Hepatocyte (in vitro differentiated cells): ENCODE results near the gene MFAP5. TPM values are rescaled to one million over a fixed set of nuclear protein-coding genes. Genes with fewer than 3 reads are reported as not detected.

Experiments
- DNase-seq: peaks from one replicate; pipeline ENCODE4 v3.0.0-alpha.2; 2016; ENCODE audit warnings: low spot score
- H2AFZ ChIP-seq: fragments of 200-600 bp; sonication (generic); 2 replicates; pipeline ENCODE4 v1.6.0; 2016; ENCODE audit warnings: antibody characterized with exemption, mild to moderate bottlenecking
- H3K27ac ChIP-seq: fragments of 200-600 bp; sonication (generic); 2 replicates; pipeline ENCODE4 v1.5.1; 2016; ENCODE audit warnings: mild to moderate bottlenecking
- H3K27me3 ChIP-seq: fragments of 200-600 bp; sonication (generic); 2 replicates; pipeline ENCODE4 v1.6.1; 2016
- H3K36me3 ChIP-seq: fragments of 200-600 bp; sonication (generic); replicated peaks from 2 replicates; pipeline ENCODE4 v1.5.1; 2016; ENCODE audit warnings: low read depth; ENCODE audit not compliant: insufficient read depth
- H3K4me1 ChIP-seq: fragments of 200-600 bp; sonication (generic); 2 replicates; pipeline ENCODE4 v1.5.1; 2016; ENCODE audit warnings: mild to moderate bottlenecking, moderate library complexity; ENCODE audit not compliant: insufficient read depth
- H3K4me2 ChIP-seq: fragments of 200-600 bp; sonication (generic); 2 replicates; pipeline ENCODE4 v1.6.0; 2016
- H3K4me3 ChIP-seq: fragments of 200-600 bp; sonication (generic); 2 replicates; pipeline ENCODE4 v1.5.1; 2016; ENCODE audit warnings: mild to moderate bottlenecking
- H3K79me2 ChIP-seq: fragments of 200-600 bp; sonication (generic); 2 replicates; pipeline ENCODE4 v1.6.0; 2017; ENCODE audit warnings: mild to moderate bottlenecking
- H3K9me2 ChIP-seq: fragments of 200-600 bp; sonication (generic); replicated peaks from 2 replicates; pipeline ENCODE4 v1.6.0; 2017; ENCODE audit warnings: mild to moderate bottlenecking; ENCODE audit not compliant: insufficient read depth
- H3K9me3 ChIP-seq: fragments of 200-600 bp; sonication (generic); 2 replicates; pipeline ENCODE4 v1.5.1; 2016; ENCODE audit warnings: low read depth, mild to moderate bottlenecking
- H4K20me1 ChIP-seq: fragments of 200-600 bp; sonication (generic); 2 replicates; pipeline ENCODE4 v1.6.0; 2016; ENCODE audit warnings: mild to moderate bottlenecking; ENCODE audit not compliant: insufficient read depth, poor library complexity, severe bottlenecking
- CTCF ChIP-seq: fragments of 200-600 bp; sonication (generic); IDR thresholded peaks from 2 replicates; pipeline ENCODE4 v1.5.1; 2016; ENCODE audit warnings: antibody characterized with exemption, mild to moderate bottlenecking; ENCODE audit not compliant: poor library complexity
- EZH2 ChIP-seq: fragments of 200-600 bp; sonication (generic); IDR thresholded peaks from 2 replicates; pipeline ENCODE4 v1.6.1; 2016; ENCODE audit warnings: antibody characterized with exemption, mild to moderate bottlenecking, borderline replicate concordance
- EZH2phosphoT487 ChIP-seq: fragments of 200-600 bp; sonication (generic); IDR thresholded peaks from one replicate; pipeline ENCODE4 v1.6.1; 2018; ENCODE audit warnings: antibody characterized with exemption, mild to moderate bottlenecking, low read depth, moderate library complexity; ENCODE audit not compliant: unreplicated experiment, severe bottlenecking
- WGBS: methylation state at CpG from one replicate; pipeline ENCODE4 v1.1.6; 2016; ENCODE audit warnings: low lambda C conversion rate; ENCODE audit errors: missing lambda C conversion rate; 5-methylcytosine and 5-hydroxymethylcytosine counted together
- polyA plus RNA-seq: library from polyadenylated mRNA; unstranded; fragments of >200 nt; fragmentation: Nextera tagmentation; extraction: Ambion mirVana; gene quantifications from 2 replicates; pipeline ENCODE4 v1.2.1, GENCODE V29; 2016
- total RNA-seq: library from RNA; depleted of rRNA; stranded (reverse); fragments of >200 nt; gene quantifications from 2 replicates; pipeline ENCODE4 v1.2.3, GENCODE V29; 2014

Gene MFAP5
- total RNA-seq (1.7 and 1.9 TPM in 2 replicates), polyA plus RNA-seq (0.15 and 1.0 TPM in 2 replicates)

GRCh38 chr12:8662593-8662992 lies at the start of gene MFAP5:
TSS of gene MFAP5 (minus strand) at chr12:8662826. CDS start at chr12:8662104, 722 bp downstream.
- Histone ChIP-seq H3K36me3 (no peaks in the 10 kb centered on the region), H2AFZ (no peak within 1 kb of the TSS), H3K9me2 (no peaks in the 10 kb centered on the region), H3K4me3 (no peak within 1 kb of the TSS), H4K20me1 (no peaks in the 10 kb centered on the region), H3K79me2 (no peaks in the 10 kb centered on the region), H3K27me3 (no peaks in the 10 kb centered on the region), H3K9me3 (no peaks in the 10 kb centered on the region), H3K27ac (no peak within 1 kb of the TSS), H3K4me2 (no peak within 1 kb of the TSS), H3K4me1 (no peaks in the 10 kb centered on the region)
- TF ChIP-seq EZH2 (no peak), CTCF (no peak), EZH2phosphoT487 (no peak)
- 80% methylated on average over 6 of the region's 6 CpGs for WGBS
- DNase-seq: no peak

- 86% methylated on average over 6 of the region's 6 CpGs for WGBS
- H4K20me1 ChIP-seq: peaks cover 14% of the 10 kb centered on the region
- H3K4me2 ChIP-seq: peak overlapping the region; percentile 29
- H2AFZ ChIP-seq: no peak overlapping the region
- no peak overlapping the region for H3K27ac ChIP-seq
- TF ChIP-seq EZH2phosphoT487 (no peak), CTCF (no peak), EZH2 (no peak)
- no peaks in the 10 kb centered on the region for H3K9me2 ChIP-seq
- H3K79me2 ChIP-seq: peaks cover 71% of the 10 kb centered on the region
- H3K4me3 ChIP-seq: no peak overlapping the region
- no peaks in the 10 kb centered on the region for H3K27me3 ChIP-seq
- H3K4me1 ChIP-seq: no peaks in the 10 kb centered on the region
- H3K9me3 ChIP-seq: no peaks in the 10 kb centered on the region
- no peaks in the 10 kb centered on the region for H3K36me3 ChIP-seq
- no peak for DNase-seq
Measured at GRCh38 chr12:8709124-8709830, 46.7 kb upstream of the MFAP5 start.

DNA sequence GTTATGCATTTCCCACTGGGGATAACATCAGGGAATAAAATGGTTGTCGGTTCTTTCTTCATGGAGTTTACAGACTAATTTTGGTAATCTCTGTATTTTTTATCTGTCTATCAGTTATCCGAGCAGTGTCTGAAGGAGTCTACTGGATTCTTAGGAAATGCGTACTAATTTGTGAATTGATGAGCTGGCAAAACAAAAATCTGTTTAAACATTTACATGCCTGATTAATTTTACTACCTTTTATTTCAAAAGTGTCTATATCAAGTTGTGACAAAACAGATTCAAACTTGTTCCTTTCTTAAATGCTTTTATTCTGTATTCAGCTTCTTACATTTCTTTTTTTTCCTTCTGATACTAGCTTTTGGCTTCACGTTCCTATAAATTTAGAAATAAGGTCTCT lies 39.5 kb upstream of the MFAP5 start:
- Histone ChIP-seq H4K20me1 (peaks cover 7% of the 10 kb centered on the region), H3K4me2 (no peak overlapping the region), H3K27me3 (no peaks in the 10 kb centered on the region), H3K79me2 (peaks cover 81% of the 10 kb centered on the region), H3K9me3 (no peaks in the 10 kb centered on the region), H3K4me3 (no peak overlapping the region), H2AFZ (no peak overlapping the region), H3K4me1 (peaks cover 6% of the 10 kb centered on the region), H3K36me3 (no peaks in the 10 kb centered on the region), H3K27ac (no peak overlapping the region), H3K9me2 (no peaks in the 10 kb centered on the region)
- WGBS: 85% methylated on average over 4 of the region's 4 CpGs
- TF ChIP-seq EZH2 (no peak), EZH2phosphoT487 (no peak), CTCF (no peak)
- DNase-seq: no peak
